Hematopoietic multipotent progenitor cell treated with erythropoietin and hydrocortisone succinate and interleukin-3 and kit ligand, for 6 days (in vitro differentiated cells): ENCODE measurements around the gene ADK.

Experiments used
- DNase-seq: peaks from one replicate; pipeline ENCODE4 v3.0.0-alpha.2; 2015

The ADK gene

DNA sequence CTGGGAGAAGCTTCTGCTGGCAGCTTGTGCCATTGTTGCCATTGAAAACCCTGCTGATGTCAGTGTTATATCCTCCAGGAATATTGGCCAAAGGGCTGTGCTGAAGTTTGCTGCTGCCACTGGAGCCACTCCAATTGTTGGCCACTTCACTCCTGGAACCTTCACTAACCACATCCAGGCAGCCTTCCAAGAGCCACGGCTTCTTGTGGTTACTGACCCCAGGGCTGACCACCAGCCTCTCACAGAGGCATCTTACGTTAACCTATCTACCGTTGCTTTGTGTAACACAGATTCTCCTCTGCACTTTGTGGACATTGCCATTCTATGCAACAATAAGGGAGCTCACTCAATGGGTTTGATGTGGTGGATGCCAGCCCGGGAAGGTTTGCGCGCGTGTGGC lies 220.7 kb downstream of the ADK start:
- DNase-seq, result no peak

DNA sequence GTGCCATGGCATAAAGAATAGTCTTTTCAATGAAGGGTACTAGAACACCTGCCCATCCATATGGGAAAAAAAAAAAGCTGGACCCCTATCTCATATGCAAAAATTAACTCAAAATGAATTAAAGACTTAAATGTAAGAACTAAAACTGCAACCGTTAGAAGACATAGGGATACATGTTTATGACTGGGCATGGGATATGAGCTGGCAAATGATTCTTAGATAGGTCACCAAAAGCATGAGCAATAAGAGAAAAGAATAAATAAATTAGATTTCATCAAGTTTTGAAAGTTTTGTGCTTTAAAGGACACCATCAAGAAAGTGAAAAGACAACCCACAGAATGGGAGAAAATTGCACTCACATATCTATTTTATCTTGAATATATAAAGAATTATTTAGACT lies 222.0 kb downstream of the ADK start:
- no peak for DNase-seq

DNA sequence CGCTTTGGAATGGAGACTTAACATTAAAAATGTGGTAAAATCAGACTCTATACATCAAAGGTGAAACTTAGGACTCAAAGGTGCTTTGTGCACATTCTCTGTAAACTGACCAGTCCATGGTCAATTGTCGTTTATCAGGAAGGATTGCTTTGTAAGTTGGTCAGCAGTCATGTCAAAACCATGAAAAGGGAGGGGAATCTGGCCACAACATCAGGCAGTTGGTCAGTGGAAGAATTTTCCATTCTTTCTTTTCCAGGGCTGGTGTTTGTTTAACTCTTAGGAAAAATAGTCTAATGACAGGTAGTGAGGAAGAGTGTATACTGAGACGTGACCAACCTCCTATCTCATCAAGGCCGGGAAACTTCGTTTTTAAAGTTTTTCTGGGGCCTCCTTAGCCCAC lies 226.5 kb downstream of the ADK start:
- no peak for DNase-seq

DNA sequence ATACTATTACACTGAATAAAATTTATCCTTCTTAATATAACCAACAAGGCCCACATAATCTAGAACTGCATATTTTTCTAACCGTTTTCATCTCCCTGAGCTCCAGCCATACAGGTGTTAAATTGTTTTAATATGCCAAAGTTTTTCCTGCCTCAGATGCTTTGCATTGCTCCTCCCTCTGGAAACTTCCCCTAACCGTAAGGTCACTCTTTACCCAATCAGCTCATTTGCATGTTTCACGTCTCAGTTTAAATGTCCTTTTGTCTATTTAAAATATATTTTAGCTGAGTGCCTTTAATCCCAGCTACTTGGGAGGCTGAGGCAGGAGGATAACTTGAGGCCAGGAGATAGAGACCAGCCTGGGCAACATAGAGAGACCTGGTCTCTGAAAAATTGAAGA lies 228.5 kb downstream of the ADK start:
- no peak for DNase-seq

DNA sequence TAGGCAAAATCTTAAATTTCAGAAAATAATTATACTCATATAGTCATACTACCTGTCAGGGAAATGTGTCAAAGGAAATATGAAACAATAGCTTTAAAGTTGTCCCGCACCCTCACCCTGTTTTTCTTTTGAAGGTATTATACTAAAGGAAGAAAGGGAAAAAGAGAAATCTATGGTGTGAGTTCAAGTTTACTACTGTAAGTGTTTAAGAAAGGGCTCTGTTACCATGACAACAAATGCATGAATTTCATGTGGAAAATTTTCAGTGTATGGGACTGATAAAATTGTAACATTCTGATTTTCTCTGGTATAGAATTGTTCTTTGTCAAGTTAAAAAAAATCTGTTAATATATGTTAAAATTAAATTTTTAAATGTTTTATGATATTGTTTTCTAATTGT lies 229.8 kb downstream of the ADK start:
- no peak for DNase-seq

DNA sequence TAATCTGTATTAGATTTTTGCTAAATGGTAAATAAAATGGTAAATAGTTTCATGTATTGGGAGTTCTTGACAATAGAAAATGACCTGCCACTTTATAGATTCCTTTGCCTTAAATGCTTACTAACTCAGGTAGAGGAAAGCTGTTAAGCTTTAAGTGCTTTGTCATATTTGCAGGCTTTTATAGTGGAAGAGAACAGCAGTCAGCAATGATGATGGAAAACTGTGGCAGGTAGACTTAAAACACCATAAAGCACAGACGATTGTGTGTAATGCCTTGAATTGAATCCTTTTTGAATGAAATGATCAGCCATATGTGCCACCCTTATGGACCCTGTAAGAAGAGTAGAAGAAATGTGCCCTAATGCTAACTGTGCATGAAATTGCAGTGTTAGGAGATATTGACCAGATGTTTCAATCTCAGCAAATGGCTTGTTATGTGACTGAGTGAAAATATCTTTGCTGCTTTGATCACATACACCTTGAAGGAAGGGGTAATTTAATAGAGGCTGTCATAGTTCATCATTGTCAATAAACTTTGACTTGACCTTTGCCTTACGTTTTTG lies 230.4 kb downstream of the ADK start:
- no peak for DNase-seq

DNA sequence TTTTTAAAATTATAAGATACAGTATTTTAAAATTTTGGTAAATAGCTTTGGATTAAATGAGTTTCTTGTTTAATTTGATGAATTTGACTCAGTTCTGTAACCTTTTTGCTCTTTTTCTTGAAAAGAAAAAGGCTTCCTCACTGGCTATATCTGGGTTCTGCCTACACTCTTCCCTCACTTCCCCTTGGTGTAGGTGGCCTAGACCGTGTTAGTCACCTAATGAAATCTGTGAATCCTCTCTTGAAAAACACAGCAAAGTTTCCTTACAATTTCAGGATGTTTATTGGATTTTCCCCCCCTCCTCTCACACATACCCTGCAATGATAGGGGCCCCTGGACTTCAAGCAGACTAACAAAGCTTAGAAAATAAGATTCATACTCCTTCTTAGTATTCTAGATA lies 231.6 kb downstream of the ADK start:
- DNase-seq, result no peak

DNA sequence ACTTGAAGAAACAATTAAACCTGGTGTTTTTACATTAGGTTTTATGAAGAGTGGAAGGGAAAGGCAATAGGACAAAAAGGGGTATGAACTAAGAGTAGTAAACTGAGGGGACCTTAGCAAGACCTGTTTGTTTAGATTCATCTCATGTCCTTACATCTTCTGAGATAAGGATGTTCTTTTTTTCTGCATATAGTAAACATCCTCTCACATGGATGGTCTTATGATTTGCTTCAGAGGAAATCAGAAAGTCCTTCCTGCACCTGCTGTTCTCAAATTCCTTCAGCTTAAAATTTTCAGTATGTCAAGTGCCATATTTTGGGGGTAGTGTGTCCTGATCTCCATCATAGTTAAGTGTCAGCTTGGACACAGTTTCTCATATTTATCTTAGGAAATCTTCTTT lies 232.6 kb downstream of the ADK start:
- DNase-seq, result no peak

DNA sequence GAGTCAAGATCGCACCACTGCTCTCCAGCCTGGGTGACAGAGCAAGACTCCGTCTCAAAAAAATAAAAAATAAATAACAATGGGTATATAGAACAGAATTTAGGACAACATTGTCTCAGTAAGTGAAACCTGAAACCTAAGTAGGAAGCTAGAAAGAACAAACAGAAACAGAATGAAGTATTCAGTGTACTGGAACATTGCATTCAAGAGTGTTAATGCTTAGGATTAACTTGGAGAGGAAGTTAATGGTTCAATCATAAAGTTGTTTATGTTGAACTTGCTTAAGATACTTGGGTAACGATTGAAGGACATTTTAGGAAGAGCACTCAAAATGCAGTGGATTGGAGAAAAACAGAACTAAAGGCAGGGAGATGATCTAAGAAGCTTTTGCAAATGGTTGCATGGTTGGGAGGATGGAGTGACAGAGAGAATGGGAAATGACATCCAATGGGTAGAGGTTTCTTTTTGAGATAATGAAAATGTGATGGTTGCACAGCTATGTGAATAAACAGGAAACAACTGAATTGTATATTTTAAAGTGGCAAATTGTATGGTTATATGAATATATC lies 233.7 kb downstream of the ADK start:
- no peak for DNase-seq

DNA sequence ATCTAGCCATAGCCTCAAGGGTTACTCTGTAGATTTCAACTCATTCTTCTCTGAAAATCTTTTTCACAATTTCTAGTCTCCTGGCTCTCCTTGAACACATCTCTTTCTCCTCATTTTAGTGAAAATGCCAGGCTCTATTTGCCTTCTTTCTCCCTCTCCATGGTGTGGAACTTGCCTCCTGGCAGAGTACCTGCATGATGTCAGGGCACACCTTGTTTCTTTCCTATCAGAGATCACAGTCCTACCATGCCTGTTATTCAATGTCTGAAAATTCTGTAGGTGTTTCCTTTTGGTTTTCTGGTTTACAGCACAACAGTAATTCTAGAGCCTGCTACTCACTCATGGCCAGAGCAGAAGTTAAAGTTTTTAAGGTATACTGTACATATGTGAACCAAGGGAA lies 237.8 kb downstream of the ADK start:
- no peak for DNase-seq

DNA sequence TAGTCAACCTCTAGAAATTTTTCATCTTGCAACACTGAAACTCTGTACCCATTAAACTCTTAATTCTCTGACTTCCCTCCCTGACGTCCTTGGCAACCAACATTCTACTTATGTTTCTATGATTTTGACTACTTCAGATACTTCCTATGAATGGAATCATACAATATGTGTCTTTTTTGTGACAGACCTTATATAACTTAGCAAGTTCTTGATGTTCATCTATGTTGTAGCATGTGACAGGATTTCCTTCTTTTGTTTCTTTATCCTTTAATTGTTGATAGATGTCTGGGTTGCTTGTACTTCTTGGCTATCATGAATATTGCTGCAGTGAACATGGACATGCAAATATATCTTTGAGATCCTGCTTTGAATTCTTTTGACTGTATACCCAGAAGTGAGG lies 240.8 kb downstream of the ADK start:
- no peak for DNase-seq

DNA sequence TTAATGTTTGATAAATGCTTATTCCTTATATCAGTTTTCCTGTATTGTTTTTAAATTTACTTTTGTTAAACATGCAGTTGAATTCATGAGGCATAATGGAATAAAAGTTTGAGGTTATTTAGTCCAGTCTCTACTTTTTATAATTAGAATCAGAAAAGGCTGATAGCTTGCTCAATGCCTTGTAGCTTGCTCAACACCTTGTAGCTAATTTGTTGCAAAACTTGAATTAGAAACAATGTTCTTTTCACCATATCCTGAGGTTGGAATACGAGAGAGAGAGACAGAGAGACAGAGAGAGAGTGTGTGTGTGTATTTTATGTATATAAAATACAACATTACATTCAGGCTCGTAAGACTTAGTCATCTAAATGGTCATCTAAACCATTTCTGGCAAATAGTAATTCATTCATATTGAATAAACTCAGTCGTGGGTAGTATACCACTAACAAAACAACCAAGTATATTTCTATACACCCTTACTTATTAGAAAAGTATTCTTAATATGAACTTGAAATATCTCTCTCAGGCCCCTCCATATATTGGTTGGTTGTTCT lies 243.5 kb downstream of the ADK start:
- peak; percentile 15 for DNase-seq

DNA sequence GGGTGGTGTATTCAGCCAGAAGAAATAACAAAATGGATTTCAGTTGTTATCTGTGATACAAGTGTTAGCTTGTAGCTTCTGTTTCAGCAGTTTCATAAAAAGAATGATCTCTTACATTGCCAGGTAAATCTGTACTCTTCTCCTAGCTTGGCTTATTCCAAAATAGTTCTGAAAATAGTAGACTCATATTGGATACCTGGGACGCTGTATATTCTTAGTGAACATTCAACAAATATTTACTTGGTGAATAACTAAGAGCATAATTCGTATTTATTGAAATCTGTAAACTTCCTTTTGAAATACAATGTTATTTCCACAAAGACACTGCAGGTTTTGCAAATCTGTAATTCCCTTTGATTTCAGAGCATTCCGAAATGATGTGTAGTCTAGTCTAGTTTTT lies 249.2 kb downstream of the ADK start:
- no peak for DNase-seq

DNA sequence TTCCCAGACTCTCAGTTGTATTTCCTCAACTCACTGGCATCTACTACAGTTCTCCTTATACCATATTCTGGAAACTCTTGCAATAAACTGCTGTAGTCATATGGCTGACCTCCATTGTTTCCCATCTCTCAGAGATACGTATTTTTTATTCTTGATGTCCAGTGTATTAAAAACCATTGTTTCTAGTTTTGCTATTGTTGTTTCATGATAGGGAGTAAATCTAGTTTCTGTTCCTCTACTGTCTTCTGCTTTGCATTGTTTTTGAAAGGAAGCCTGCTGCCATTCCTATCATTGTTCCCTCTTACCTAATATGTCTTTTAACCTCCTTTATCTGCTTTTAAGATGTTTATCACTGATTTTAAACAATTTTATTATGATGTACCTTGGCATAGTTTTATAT lies 255.0 kb downstream of the ADK start:
- DNase-seq, result no peak

DNA sequence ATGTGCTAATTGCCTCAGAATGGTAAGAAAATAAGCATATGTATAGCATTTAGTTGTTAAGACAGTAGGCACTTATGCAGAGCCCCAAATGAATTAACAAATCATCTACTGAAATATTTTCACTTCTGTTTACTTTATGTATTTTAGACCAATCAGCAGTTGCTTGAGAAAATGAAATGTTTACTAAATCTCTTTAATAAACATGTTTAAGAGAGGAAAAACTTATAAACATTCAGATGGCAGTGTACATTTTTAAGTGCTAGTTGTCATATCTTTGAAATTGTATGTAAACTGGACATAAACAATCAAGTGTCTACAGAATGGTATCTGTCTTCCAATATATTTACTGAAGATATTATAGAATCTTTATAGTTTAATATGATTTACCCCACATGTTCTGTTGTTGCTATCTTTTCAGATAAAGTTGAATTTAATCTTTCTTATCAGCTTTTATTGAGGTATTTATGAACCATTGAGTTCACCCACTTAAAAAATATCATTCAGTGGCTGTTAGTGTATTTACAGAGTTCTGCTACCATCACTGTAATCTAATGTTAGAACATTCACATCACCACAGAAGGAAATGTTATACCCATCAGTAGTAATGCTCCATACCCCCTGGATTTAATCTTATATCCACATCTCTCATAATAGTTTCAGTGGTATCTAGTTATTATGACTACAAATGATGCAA lies 264.3 kb downstream of the ADK start:
- DNase-seq, result no peak

DNA sequence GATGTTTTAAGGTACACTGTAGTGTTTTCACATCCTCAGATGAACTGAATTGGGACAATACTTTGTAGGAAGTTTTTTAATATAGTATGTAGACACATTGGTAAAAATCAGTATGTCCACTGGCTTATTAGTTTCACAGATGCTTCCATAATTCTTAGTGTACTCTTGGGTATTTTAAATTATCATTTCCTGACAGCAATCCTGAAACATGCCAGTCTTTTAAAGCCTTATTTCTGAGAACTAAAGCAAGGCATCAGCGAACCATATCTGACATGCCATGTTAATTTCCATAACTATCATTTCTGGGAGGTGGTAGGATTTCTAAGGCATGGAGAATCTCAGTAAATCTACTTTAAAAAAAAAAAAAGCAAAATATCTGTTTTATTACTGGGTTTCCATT lies 266.4 kb downstream of the ADK start:
- no peak for DNase-seq

DNA sequence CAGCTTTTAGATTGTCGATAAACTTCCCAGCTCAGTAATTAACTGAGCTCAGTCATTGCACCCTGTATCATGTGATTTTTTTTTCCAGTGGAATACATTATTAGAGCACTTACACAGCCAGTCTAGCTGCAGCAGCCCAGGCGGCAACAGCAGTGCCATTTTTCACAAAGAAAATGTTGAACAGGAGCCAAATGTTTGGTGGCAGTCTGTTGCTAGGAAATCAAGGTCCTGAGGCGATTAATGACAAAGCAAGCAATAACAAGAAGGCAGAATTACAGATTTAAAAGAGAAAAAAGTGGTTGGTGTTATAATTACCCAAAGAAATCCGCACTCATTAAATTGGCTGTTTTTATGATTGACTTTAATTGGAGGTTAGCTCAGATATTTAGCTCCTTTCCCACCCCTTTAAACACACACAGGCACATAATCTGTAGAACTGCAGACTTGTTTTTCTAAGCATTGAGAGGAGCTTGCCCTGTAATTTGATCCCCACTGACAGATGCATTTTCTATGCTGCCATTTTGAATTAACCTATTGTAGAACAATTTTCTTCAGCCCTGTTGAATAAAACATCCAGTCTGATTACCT lies 267.4 kb downstream of the ADK start:
- DNase-seq, result peak; percentile 10

DNA sequence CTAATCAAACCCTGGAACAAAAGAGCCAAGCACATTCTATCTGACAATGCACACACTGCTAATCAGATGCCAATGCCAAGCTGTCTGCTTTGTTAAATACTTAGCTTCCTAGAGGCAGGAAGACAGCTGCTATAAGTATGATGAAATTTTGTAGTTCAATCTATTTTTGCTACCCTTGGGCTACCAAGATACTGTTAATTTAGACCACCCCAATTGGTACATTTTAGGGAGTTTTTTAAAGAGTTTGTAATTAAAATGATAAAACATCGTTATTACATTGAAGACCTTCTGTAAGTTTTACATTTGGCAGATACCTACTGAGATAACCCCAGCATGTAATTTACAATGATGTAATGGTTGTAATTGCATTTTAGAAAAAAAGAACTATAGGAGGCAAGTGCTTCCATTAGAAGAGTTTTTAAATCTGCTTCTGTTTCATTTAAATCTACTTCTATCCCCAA lies 268.5 kb downstream of the ADK start:
- peak; percentile 21 for DNase-seq

DNA sequence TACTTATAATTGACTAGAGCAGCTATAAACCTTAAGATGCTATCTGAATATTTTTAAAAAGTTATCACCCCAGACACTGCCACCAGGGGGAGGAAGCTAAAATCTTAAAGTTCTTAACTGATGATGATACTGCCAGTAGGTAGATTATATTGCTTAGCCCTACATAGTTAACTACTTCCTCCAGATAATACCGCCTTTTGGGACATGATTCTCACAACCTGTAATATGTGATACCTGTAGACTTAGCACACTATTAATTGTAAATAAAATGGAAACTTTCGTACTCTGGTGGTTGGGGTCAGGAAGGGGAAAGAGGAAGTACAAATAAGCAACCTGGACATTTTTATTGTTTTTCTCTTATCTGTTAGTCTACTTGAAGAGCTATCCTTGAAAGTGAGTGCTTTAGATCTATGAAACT lies 268.9 kb downstream of the ADK start:
- DNase-seq, result peak; percentile 31

DNA sequence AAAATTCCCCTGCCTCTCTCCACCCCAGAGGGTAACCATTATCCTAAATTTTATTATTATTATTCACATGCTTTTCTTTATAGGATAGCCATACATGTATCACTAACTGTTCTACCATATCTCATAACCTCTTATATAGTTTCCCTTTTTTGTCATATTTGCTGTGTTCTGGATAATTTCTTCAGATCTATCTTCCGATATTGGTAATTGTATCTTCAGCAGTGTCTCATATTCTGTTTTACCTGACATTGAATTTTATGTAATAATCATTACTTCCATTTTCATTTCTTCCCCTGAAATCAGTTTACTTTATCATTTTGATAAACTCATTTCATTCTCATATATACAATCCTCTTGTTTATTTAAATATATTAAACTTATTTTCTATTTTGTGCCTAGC lies 273.5 kb downstream of the ADK start:
- no peak for DNase-seq

DNA sequence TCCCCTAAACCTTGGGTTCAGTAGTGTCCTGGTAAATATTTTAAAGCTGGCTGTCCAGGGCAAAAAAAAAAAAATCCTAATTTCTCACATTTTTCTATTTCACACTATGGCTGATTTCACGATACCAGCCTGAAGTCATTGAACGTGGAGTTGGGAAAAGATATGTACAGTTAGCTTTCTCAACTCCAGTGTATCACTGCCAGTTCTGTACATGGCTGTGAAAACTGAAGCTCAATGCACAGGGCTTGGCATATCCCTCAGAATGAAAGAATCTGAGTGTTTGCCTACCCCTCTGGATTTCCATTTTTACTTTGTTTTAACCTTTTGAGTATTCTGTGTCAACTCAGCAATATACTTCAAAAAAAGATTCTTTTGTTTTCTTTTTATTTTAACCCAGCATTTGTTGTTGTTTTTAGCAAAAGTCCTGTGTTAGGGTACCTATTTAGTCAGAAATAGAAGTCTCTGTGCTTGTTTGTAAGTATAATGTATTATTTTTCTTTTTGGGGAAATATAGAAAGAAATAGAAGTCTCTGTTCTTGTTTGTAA lies 274.5 kb downstream of the ADK start:
- no peak for DNase-seq

DNA sequence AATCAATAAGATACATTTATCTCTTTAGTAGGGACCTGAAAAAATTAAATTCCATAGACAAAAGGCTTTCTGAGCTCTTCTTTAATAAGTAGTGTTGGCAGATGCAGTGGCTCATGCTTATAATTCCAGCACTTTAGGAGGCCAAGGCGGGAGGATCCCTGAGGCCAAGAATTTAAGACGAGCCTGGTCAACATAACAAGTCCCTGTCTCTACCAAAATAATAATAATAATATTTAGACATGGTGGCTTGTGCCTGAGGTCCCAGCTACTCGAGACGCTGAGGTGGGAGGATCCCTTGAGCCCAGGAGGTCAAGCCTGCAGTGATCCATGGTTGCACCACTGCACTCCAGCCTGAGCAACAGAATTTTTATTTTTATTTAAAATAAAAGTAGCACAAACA lies 280.8 kb downstream of the ADK start:
- DNase-seq, result no peak

DNA sequence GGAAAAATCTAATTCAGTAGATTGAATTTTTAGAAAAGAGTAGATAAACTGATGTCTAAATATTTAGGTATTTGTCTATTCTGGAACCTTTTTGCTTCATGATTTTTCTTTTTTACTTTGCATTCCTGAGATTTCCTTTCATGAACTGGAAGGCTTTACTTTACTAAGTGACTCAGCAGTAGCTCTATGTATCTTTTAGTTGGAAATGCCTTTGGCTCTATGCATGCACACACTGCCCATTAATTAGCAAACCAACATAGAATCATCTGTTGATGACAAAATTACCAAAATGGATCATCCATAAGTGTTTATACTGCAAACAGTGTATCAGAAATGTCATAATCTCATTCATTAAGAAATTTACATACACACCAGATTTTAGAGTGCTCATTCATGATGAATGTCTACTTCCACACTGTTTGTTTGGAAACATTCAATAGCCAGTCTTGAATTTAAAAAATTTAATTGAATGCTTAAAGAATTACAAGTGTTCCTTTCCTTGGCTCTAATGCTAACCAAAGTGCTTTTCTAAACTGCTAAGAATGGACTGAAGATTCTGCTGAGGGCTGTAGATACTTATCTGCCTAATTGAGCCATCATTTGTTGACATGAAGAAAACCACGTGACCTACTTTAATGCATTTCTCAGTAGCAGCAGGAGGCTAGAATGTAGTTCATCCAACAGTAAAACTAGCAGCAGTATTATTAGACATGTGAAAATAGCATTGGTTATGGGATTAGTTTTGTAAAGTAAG lies 282.0 kb downstream of the ADK start:
- DNase-seq, result peak; percentile 33
